Heart right ventricle (tissue), 16 donors: ENCODE data around the gene ZNF135. TPM values are rescaled to one million over a fixed set of nuclear protein-coding genes. Genes with fewer than 3 reads are reported as not detected.

Source experiments
- ATAC-seq, 8 donors: fragments of 200-7000 bp; cut with Tn5 transposase; one replicate each; pipeline ENCODE4 v1.9.1; 2020; ENCODE audit warnings: mild to moderate bottlenecking in 8 of 8, moderate library complexity in 8 of 8, moderate number of reproducible peaks in 1 of 8
- DNase-seq, 2 donors: peaks; one replicate each; pipeline ENCODE4 v3.0.0-alpha.2; 2020
- H3K27ac ChIP-seq, 10 donors: fragments of 200-600 bp; sonication (generic) in 2 of 10; one replicate each; pipeline versions ENCODE4 v1.5.0 to v1.8.0; 2020 to 2022; ENCODE audit warnings: mild to moderate bottlenecking in 3 of 10
- H3K27me3 ChIP-seq, 7 donors: fragments of 200-600 bp; one replicate each; pipeline ENCODE4 v1.8.0; 2021 to 2022; ENCODE audit warnings: mild to moderate bottlenecking in 2 of 7
- H3K36me3 ChIP-seq, 9 donors: fragments of 200-600 bp; sonication (generic) in 1 of 9; one replicate each; pipeline versions ENCODE4 v1.5.0 to v1.8.0; 2020 to 2022; ENCODE audit warnings: mild to moderate bottlenecking in 2 of 9
- H3K4me1 ChIP-seq, 9 donors: fragments of 200-600 bp; sonication (generic) in 1 of 9; one replicate each; pipeline versions ENCODE4 v1.5.0 to v1.8.0; 2020 to 2022; ENCODE audit warnings: mild to moderate bottlenecking in 4 of 9
- H3K4me3 ChIP-seq, 10 donors: fragments of 200-600 bp; sonication (generic) in 2 of 10; one replicate each; pipeline versions ENCODE4 v1.5.0 to v1.8.0; 2020 to 2022; ENCODE audit warnings: mild to moderate bottlenecking in 7 of 10, moderate library complexity in 2 of 10
- H3K9me3 ChIP-seq, 11 donors: fragments of 200-600 bp in 10 of 11; sonication (generic) in 2 of 11; one replicate each; pipeline versions ENCODE4 v1.5.0 to v1.8.0; 2013 to 2022; ENCODE audit warnings: mild to moderate bottlenecking in 2 of 11, control low read depth in 1 of 11, moderate library complexity in 1 of 11
- WGBS, 2 donors: extraction: QIAGEN DNeasy Blood & Tissue Kit; methylation state at CpG; one replicate each; pipeline ENCODE4 v1.1.7; 2013; ENCODE audit warnings: inconsistent platforms in 1 of 2; 5-methylcytosine and 5-hydroxymethylcytosine counted together
- intact Hi-C, 10 donors: fragments of 100-400 bp; cut with DNase I; formaldehyde crosslinking; loops; one replicate each; pipeline versions ENCODE4 v1.11.1 to v1.14.2; 2022
- polyA plus RNA-seq, 2 donors: library from polyadenylated mRNA; stranded (reverse); fragments of 200-250 nt; gene quantifications; one replicate each; pipeline ENCODE4 v1.2.3, GENCODE V29; 2013
- total RNA-seq, 10 donors: library from RNA; stranded (reverse); fragmentation: NEBNext Ultra II Directional in 3 of 10; extraction: Animal tissue kit (Norgen Biotek cat#: 25700) in 3 of 10; gene quantifications; one replicate each; pipeline versions ENCODE4 v1.2.1 to v1.2.4, GENCODE V29; 2021 to 2023
- TF ChIP-seq, protein P1 (sequence below), 9 donors: fragments of 200-600 bp; sonication (generic) in 2 of 9; IDR thresholded peaks; one replicate each; pipeline versions ENCODE4 v1.5.0 to v1.8.0; 2021 to 2022; ENCODE audit warnings: antibody characterized with exemption in 9 of 9, mild to moderate bottlenecking in 5 of 9, moderate library complexity in 1 of 9
- donor health status: Arrhythmogenic right ventricular cardiomyopathy.
- donor health status: ischemic (EF 13 %, LVEDD 7.1; RV severe dilation, severe dysfunction).
- donor health status: healthy with polysubstance abuse.
- donor health status: DM: no; HTN: yes; CAD: no.
- donor health status: DM: no; HTN: no; CAD: no.
- donor health status: ischemic (EF 25% LVEDD 6.9; RV normal size, moderate dysfunction).
- donor health status: ischemic (EF 25% LVEDD 5.7; RV mildly dilated, moderate dysfunction).
- donor health status: healthy.
- donor health status: DM: yes; HTN: yes; CAD: no.
- donor health status: Ischemic cardiomyopathy.
- donor health status: ischemic (EF 35%, LVEDD 5.7; RV mildly dilated, moderate dysfunction).
- donor health status: nonischemic (EF 11% LVEDD 7.7; RV severe dilation, severe dysfunction).
- donor health status: DM: yes; HTN: yes; CAD: no.
- donor health status: PGD.
- donor health status: ischemic (EF 29% LVEDD 5.4; RV normal size, mild dysfunction).
- donor health status: nonischemic (EF 23%, LVEDD 6.1; RV moderate dilation, normal function).

ZNF135 gene
- total and polyA plus RNA-seq, 12 donors, result 2.5 to 10.1 (median 3.9) TPM

DNA sequence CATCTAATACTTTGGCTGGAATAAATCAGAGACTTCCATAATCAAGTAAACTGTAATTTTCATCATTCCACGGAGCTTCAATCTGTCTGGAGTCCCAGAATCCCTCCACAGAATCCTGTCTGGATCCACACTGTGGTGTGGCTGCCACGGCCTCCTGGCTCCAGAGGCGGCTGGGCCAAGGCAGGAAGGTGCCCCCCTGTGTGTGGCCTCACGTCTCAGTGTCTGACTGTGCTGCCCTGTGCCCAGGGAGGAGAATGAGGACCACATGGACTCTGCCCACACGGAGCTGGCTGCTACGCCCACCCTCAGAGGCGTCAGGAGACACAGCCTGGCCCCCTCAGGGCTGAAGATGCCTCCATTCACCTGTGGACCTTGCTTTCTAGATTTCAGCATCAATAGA, 12.2 kb upstream of the ZNF135 start:
- Histone ChIP-seq H3K36me3 (no peaks in the 10 kb centered on the region), H3K27ac (no peak overlapping the region), H3K9me3 (peaks cover 0 to 100% (median 37%) of the 10 kb centered on the region in 11 donors), H3K4me3 (no peak overlapping the region), H3K27me3 (no peaks in the 10 kb centered on the region), H3K4me1 (no peaks in the 10 kb centered on the region)
- ATAC-seq (peak in 1 of 8 donors; percentile 33), DNase-seq (no peak)
- WGBS, 2 donors, result 85 to 89% methylated on average over 7 of the region's 7 CpGs
- intact Hi-C loops, result no loop called here
- TF ChIP-seq, protein P1, sequence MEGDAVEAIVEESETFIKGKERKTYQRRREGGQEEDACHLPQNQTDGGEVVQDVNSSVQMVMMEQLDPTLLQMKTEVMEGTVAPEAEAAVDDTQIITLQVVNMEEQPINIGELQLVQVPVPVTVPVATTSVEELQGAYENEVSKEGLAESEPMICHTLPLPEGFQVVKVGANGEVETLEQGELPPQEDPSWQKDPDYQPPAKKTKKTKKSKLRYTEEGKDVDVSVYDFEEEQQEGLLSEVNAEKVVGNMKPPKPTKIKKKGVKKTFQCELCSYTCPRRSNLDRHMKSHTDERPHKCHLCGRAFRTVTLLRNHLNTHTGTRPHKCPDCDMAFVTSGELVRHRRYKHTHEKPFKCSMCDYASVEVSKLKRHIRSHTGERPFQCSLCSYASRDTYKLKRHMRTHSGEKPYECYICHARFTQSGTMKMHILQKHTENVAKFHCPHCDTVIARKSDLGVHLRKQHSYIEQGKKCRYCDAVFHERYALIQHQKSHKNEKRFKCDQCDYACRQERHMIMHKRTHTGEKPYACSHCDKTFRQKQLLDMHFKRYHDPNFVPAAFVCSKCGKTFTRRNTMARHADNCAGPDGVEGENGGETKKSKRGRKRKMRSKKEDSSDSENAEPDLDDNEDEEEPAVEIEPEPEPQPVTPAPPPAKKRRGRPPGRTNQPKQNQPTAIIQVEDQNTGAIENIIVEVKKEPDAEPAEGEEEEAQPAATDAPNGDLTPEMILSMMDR (IDR thresholded peaks at IDR 0.05), result no peak

DNA sequence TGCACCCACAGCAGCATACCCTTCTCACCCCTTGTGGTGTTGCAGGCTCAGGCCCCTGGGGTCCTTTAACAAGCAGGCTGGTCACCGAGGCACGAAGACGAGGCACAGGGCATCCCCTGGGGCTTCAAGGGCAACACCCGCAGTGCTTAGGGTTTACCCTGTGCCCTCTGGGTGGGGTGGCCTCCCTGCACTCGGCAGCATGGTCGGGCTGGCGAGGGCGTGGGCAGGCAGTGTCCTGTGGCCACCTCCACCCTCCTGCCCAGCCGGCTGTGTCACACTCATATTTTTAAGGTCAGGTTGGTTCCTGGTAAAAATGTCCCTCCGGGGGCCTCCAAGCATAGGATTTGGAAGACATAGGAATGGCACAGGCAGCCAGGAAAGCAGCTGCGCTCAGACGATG, 11.4 kb upstream of the ZNF135 start:
- ATAC-seq, result no peak
- H3K27me3 ChIP-seq, result no peaks in the 10 kb centered on the region
- intact Hi-C loops, result no loop called here
- H3K9me3 ChIP-seq, result peaks cover 0 to 100% (median 37%) of the 10 kb centered on the region in 11 donors
- TF ChIP-seq, protein P1 (IDR thresholded peaks at IDR 0.05), result no peak
- no peaks in the 10 kb centered on the region for H3K4me1 ChIP-seq
- H3K4me3 ChIP-seq, result no peak overlapping the region
- DNase-seq, result no peak
- H3K27ac ChIP-seq, result no peak overlapping the region
- 94% methylated on average over 12 of the region's 12 CpGs for WGBS, 2 donors
- H3K36me3 ChIP-seq, result no peaks in the 10 kb centered on the region

DNA sequence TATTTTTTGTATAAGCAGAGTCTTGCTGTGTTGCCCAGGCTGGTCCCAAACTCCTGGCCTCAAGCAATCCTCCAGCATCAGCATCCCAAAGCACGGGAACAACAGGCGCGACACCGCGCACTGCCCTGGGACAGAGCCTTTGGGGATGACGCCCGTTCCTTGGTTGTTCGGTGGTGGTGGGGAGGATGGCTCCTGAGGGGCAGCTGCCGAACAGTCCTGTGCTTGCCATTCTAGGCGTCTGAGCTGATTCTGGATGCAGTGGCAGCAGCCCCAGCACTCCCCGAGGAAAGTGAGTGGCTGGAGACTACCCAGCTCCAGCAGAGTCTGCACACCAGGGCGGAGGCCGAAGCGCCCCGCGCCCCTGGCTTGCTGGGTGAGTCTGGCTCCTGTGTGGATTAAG, 6.8 kb upstream of the ZNF135 start:
- no peak overlapping the region for H3K4me3 ChIP-seq
- H3K36me3 ChIP-seq, result no peaks in the 10 kb centered on the region
- H3K9me3 ChIP-seq, result peaks cover 0 to 82% (median 15%) of the 10 kb centered on the region in 11 donors
- peaks cover 0 to 16% (median 8%) of the 10 kb centered on the region in 9 donors for H3K4me1 ChIP-seq
- no peak overlapping the region for H3K27ac ChIP-seq
- no peaks in the 10 kb centered on the region for H3K27me3 ChIP-seq
- ATAC-seq (no peak), DNase-seq (no peak)
- 96% methylated on average over 16 of the region's 16 CpGs for WGBS, 2 donors
- intact Hi-C loops, result no loop called here
- TF ChIP-seq, protein P1 (IDR thresholded peaks at IDR 0.05), result no peak

DNA sequence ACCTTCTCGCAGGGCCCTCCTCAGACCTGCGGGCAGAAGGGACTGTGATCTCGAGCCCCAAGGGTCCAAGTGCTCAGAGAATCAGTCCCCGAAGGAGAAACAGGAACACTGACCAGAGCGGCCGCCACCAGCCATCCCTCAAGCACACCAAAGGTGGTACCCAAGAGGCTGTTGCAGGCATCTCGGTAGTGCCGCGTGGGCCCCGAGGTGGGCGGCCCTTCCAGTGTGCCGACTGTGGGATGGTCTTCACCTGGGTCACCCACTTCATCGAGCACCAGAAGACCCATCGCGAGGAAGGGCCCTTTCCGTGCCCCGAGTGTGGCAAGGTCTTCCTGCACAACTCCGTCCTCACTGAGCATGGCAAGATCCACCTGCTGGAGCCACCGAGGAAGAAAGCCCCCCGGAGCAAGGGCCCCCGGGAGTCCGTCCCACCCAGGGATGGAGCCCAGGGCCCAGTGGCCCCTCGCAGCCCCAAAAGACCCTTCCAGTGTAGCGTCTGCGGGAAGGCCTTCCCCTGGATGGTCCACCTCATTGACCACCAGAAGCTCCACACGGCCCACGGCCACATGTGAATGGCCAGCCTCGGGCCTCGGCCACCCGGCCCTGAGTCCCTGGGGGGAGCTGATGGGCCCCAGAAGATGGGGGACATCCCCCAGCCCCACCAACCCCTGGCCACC, 5.5 kb upstream of the ZNF135 start:
- ATAC-seq (no peak), DNase-seq (no peak)
- WGBS, 2 donors, result 93 to 96% methylated on average over 30 of the region's 30 CpGs
- TF ChIP-seq, protein P1 (IDR thresholded peaks at IDR 0.05), result no peak
- Histone ChIP-seq H3K9me3 (peaks cover 0 to 77% (median 7%) of the 10 kb centered on the region in 11 donors), H3K4me3 (no peak overlapping the region), H3K36me3 (no peaks in the 10 kb centered on the region), H3K4me1 (peaks cover 0 to 19% (median 10%) of the 10 kb centered on the region in 9 donors), H3K27me3 (no peaks in the 10 kb centered on the region), H3K27ac (no peak overlapping the region)
- intact Hi-C loops, result no loop called here
